Cerebellar nuclear complex (tissue), 1 donor: Measurements from ENCODE around the gene L3MBTL4.
"Not testable (repeated sequence)": the region's sequence is repeated elsewhere in the genome, so short reads cannot be mapped to it uniquely, and the experiment has no call there.

Source experiments
- DNase-seq, 2 experiments: peaks; one replicate each; lab custom pipeline; 2025; lab: John Stamatoyannopoulos, UW

The L3MBTL4 gene

GRCh38 chr18:6107794-6108193 lies 306.9 kb downstream of the L3MBTL4 start:
- no peak for DNase-seq

GRCh38 chr18:6106091-6106685 lies 308.5 kb downstream of the L3MBTL4 start:
- DNase-seq, result no peak

- no peak for DNase-seq
Measured at GRCh38 chr18:6103741-6104140, 311.0 kb downstream of the L3MBTL4 start.

GRCh38 chr18:6096730-6097129 lies 318.0 kb downstream of the L3MBTL4 start:
- no peak for DNase-seq

- DNase-seq, result no peak
Measured at GRCh38 chr18:6088432-6088831, 326.3 kb downstream of the L3MBTL4 start.

GRCh38 chr18:6086731-6087130 lies 328.0 kb downstream of the L3MBTL4 start:
- no peak for DNase-seq

GRCh38 chr18:6079406-6079805 lies 335.3 kb downstream of the L3MBTL4 start:
- no peak for DNase-seq

- no peak for DNase-seq
Measured at GRCh38 chr18:6078877-6079276, 335.8 kb downstream of the L3MBTL4 start.

- not testable (repeated sequence) for DNase-seq
Measured at GRCh38 chr18:6072423-6072822, 342.3 kb downstream of the L3MBTL4 start.

- no peak for DNase-seq
Measured at GRCh38 chr18:6069539-6069938, 345.2 kb downstream of the L3MBTL4 start.

GRCh38 chr18:6069103-6069502 lies 345.6 kb downstream of the L3MBTL4 start:
- no peak for DNase-seq

- DNase-seq, result no peak
Measured at GRCh38 chr18:6060149-6060548, 354.6 kb downstream of the L3MBTL4 start.

GRCh38 chr18:6059551-6059950 lies 355.2 kb downstream of the L3MBTL4 start:
- DNase-seq, result no peak

- no peak for DNase-seq
Measured at GRCh38 chr18:6058941-6059340, 355.8 kb downstream of the L3MBTL4 start.

GRCh38 chr18:6057604-6058003 lies 357.1 kb downstream of the L3MBTL4 start:
- no peak for DNase-seq

GRCh38 chr18:6056171-6056910 lies 358.4 kb downstream of the L3MBTL4 start:
- no peak for DNase-seq

GRCh38 chr18:6055711-6056110 lies 359.0 kb downstream of the L3MBTL4 start:
- DNase-seq, result no peak

GRCh38 chr18:6054256-6054842 lies 360.4 kb downstream of the L3MBTL4 start:
- no peak for DNase-seq

- no peak for DNase-seq
Measured at GRCh38 chr18:6052449-6052913, 362.2 kb downstream of the L3MBTL4 start.

GRCh38 chr18:6047596-6047995 lies 367.1 kb downstream of the L3MBTL4 start:
- DNase-seq, result not testable (repeated sequence)

- no peak for DNase-seq
Measured at GRCh38 chr18:6044773-6045172, 369.9 kb downstream of the L3MBTL4 start.

GRCh38 chr18:6044319-6044718 lies 370.4 kb downstream of the L3MBTL4 start:
- DNase-seq, result no peak

GRCh38 chr18:6039055-6039454 lies 375.7 kb downstream of the L3MBTL4 start:
- no peak for DNase-seq
